H9 (cell line): ENCODE data around the gene THAP4. TPM values are rescaled to one million over a fixed set of nuclear protein-coding genes. Genes with fewer than 3 reads are reported as not detected.

Source experiments
- DNase-seq: peaks from one replicate; pipeline ENCODE4 v3.0.0-alpha.2; 2017
- H2AFZ ChIP-seq: one replicate; pipeline ENCODE4 v1.6.1; 2013; ENCODE audit warnings: mild to moderate bottlenecking, low read length, control low read depth, moderate library complexity
- H2AK5ac ChIP-seq: 2 replicates; pipeline ENCODE4 v1.6.1; 2013; ENCODE audit warnings: low read length, control low read depth, mixed read lengths; ENCODE audit not compliant: insufficient read length
- H2BK120ac ChIP-seq: one replicate; pipeline ENCODE4 v1.6.1; 2013; ENCODE audit warnings: low read depth, mild to moderate bottlenecking, low read length, control low read depth, inconsistent platforms; ENCODE audit not compliant: poor library complexity, severe bottlenecking
- H2BK12ac ChIP-seq: 2 replicates; pipeline ENCODE4 v1.6.1; 2013; ENCODE audit warnings: low read length, control low read depth, mixed read lengths, low read depth; ENCODE audit not compliant: insufficient read length
- H2BK15ac ChIP-seq: 2 replicates; pipeline ENCODE4 v1.6.1; 2013; ENCODE audit warnings: low read depth, low read length, control low read depth
- H2BK20ac ChIP-seq: one replicate; pipeline ENCODE4 v1.6.1; 2013; ENCODE audit warnings: low read depth, mild to moderate bottlenecking, low read length, control low read depth, inconsistent platforms; ENCODE audit not compliant: poor library complexity, severe bottlenecking
- H2BK5ac ChIP-seq: 2 replicates; pipeline ENCODE4 v1.6.1; 2013; ENCODE audit warnings: low read length, control low read depth, mixed read lengths; ENCODE audit not compliant: insufficient read length
- H3K14ac ChIP-seq: 2 replicates; pipeline ENCODE4 v1.6.1; 2013; ENCODE audit warnings: low read length, control low read depth; ENCODE audit not compliant: insufficient read depth
- H3K18ac ChIP-seq: 2 replicates; pipeline ENCODE4 v1.6.1; 2013; ENCODE audit warnings: low read depth, mild to moderate bottlenecking, mixed read lengths, low read length, control low read depth; ENCODE audit not compliant: insufficient read length
- H3K23ac ChIP-seq: 2 replicates; pipeline ENCODE4 v1.6.1; 2013; ENCODE audit warnings: low read length, control low read depth, mixed read lengths, low read depth; ENCODE audit not compliant: insufficient read length
- H3K23me2 ChIP-seq: 2 replicates; pipeline ENCODE4 v1.6.1; 2013; ENCODE audit warnings: low read depth, mild to moderate bottlenecking, mixed read lengths, low read length, control low read depth; ENCODE audit not compliant: insufficient read length, poor library complexity, severe bottlenecking
- H3K27ac ChIP-seq: 2 replicates; pipeline ENCODE4 v1.5.1; 2013; ENCODE audit warnings: low read length, control low read depth, mixed read lengths, low read depth; ENCODE audit not compliant: insufficient read length
- H3K27me3 ChIP-seq: 2 replicates; pipeline ENCODE4 v1.6.1; 2013; ENCODE audit warnings: low read length, control low read depth, inconsistent platforms; ENCODE audit not compliant: insufficient read depth
- H3K4ac ChIP-seq: 2 replicates; pipeline ENCODE4 v1.6.1; 2013; ENCODE audit warnings: low read depth, mild to moderate bottlenecking, control low read depth, inconsistent platforms, low read length, moderate library complexity
- H3K4me1 ChIP-seq: 2 replicates; pipeline ENCODE4 v1.6.1; 2013; ENCODE audit warnings: low read length, control low read depth, inconsistent platforms; ENCODE audit not compliant: insufficient read depth
- H3K4me2 ChIP-seq: 2 replicates; pipeline ENCODE4 v1.6.1; 2013; ENCODE audit warnings: low read length, control low read depth, mixed read lengths; ENCODE audit not compliant: insufficient read length, insufficient read depth
- H3K56ac ChIP-seq: 2 replicates; pipeline ENCODE4 v1.6.1; 2013; ENCODE audit warnings: low read depth, mild to moderate bottlenecking, mixed read lengths, low read length, control low read depth; ENCODE audit not compliant: insufficient read length
- H3K79me1 ChIP-seq: 2 replicates; pipeline ENCODE4 v1.6.1; 2013; ENCODE audit warnings: low read depth, mild to moderate bottlenecking, moderate library complexity, low read length, control low read depth, inconsistent platforms; ENCODE audit not compliant: insufficient read depth, poor library complexity, severe bottlenecking
- H3K79me2 ChIP-seq: 2 replicates; pipeline ENCODE4 v1.6.1; 2013; ENCODE audit warnings: low read length, control low read depth, inconsistent platforms; ENCODE audit not compliant: insufficient read depth
- H3K9ac ChIP-seq: 2 replicates; pipeline ENCODE4 v1.6.1; 2013; ENCODE audit warnings: low read length, control low read depth, mixed read lengths; ENCODE audit not compliant: insufficient read length; ENCODE audit errors: extremely low read depth
- H3K9me3 ChIP-seq: one replicate; pipeline ENCODE4 v1.6.1; 2013; ENCODE audit warnings: low read depth, low read length, inconsistent platforms; ENCODE audit not compliant: control insufficient read depth
- H3T11ph ChIP-seq: one replicate; pipeline ENCODE4 v1.6.1; 2013; ENCODE audit warnings: mild to moderate bottlenecking, low read length, control low read depth, inconsistent platforms
- H4K20me1 ChIP-seq: one replicate; pipeline ENCODE4 v1.6.1; 2013; ENCODE audit not compliant: control insufficient read depth, insufficient read length, insufficient read depth
- H4K5ac ChIP-seq: 2 replicates; pipeline ENCODE4 v1.6.1; 2013; ENCODE audit warnings: low read depth, mild to moderate bottlenecking, mixed read lengths, low read length, control low read depth; ENCODE audit not compliant: insufficient read length
- H4K8ac ChIP-seq: replicated peaks from 2 replicates; pipeline ENCODE4 v1.6.1; 2013; ENCODE audit warnings: low read length, control low read depth, mixed read lengths, low read depth; ENCODE audit not compliant: insufficient read length
- H4K91ac ChIP-seq: 2 replicates; pipeline ENCODE4 v1.6.1; 2013; ENCODE audit warnings: low read depth, mild to moderate bottlenecking, moderate library complexity, mixed read lengths, low read length, control low read depth; ENCODE audit not compliant: insufficient read length
- H3K27ac Mint-ChIP-seq, 3 experiments: 2 replicates in 2 of 3; 3 replicates in 1 of 3; pipeline ENCODE4 v1.8.0; 2020 to 2021; ENCODE audit warnings: mixed read lengths in 3 of 3, mild to moderate bottlenecking in 1 of 3, moderate library complexity in 1 of 3
- H3K27me3 Mint-ChIP-seq: 2 replicates; pipeline ENCODE4 v1.8.0; 2021; ENCODE audit warnings: low read depth, mild to moderate bottlenecking, moderate library complexity, mixed read lengths
- H3K36me3 Mint-ChIP-seq, 3 experiments: 2 replicates in 2 of 3; 3 replicates in 1 of 3; pipeline ENCODE4 v1.8.0; 2020 to 2021; ENCODE audit warnings: low read depth in 3 of 3, mixed read lengths in 3 of 3; ENCODE audit not compliant: insufficient read depth in 1 of 3
- H3K4me1 Mint-ChIP-seq, 2 experiments: 2 replicates each; pipeline ENCODE4 v1.8.0; 2020; ENCODE audit warnings: mixed read lengths in 2 of 2
- H3K4me3 Mint-ChIP-seq, 2 experiments: 2 replicates in 1 of 2; 3 replicates in 1 of 2; pipeline ENCODE4 v1.8.0; 2020 to 2021; ENCODE audit warnings: mild to moderate bottlenecking in 2 of 2, mixed read lengths in 2 of 2, moderate library complexity in 1 of 2
- H3K9me3 Mint-ChIP-seq, 2 experiments: 2 replicates in 1 of 2; 3 replicates in 1 of 2; pipeline ENCODE4 v1.8.0; 2020; ENCODE audit warnings: mild to moderate bottlenecking in 2 of 2, mixed read lengths in 2 of 2, moderate library complexity in 1 of 2
- WGBS: extraction: QIAGEN DNeasy Blood & Tissue Kit; methylation state at CpG from one replicate; pipeline ENCODE4 v1.1.7; 2013; ENCODE audit warnings: missing lambda C conversion rate, low lambda C conversion rate, mixed read lengths; ENCODE audit not compliant: insufficient read length; ENCODE audit errors: extremely low coverage; 5-methylcytosine and 5-hydroxymethylcytosine counted together
- total RNA-seq: library from RNA; stranded (reverse); gene quantifications from 2 replicates; pipeline ENCODE4 v1.2.1, GENCODE V29; 2021
- TF ChIP-seq, protein P1 (sequence below): fragments of 200-600 bp; sonication (generic); conservative IDR thresholded peaks from 3 replicates; pipeline ENCODE4 v1.8.0; 2021; ENCODE audit warnings: antibody characterized with exemption, mild to moderate bottlenecking

The THAP4 gene
- total RNA-seq, 1 experiment from 2014 or later = 70.6 TPM

DNA sequence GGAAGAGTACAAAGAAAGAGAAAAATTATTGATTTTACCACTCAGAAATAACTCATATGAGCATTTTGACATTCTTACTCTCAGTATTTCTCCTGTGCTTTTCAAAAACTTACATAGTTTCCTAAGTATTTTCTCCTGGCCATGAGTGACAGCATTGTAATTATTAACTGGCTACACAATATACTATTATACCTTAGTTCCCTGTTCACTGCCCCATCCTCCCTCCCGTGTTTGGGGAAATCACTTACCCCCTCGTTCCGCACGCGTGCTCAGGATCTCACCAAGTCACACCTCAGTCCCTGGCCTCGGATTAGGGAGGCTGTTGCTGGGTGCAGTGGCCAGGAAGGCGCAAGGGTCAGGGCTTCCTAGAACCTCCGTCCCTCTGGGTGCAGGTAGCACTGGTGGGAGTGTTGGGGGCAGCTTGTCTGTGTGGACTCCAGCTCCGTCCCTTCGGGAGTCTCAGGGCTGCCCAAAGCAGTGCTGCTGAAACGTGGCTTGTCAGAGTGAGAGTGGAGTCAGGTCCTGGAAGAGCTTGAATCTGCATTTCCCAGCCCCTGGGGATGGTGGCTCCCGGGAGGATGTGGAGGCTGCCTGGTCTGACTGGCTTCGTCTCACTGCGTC, 23.7 kb upstream of the THAP4 start:
- Histone ChIP-seq H3K9me3 (no peaks in the 10 kb centered on the region), H4K20me1 (no peaks in the 10 kb centered on the region), H4K5ac (no peak overlapping the region), H3K79me2 (no peaks in the 10 kb centered on the region), H3K18ac (no peak overlapping the region), H2BK12ac (no peak overlapping the region), H3K9ac (no peak overlapping the region), H3K4me1 (no peaks in the 10 kb centered on the region), H2AK5ac (no peak overlapping the region), H2BK120ac (no peak overlapping the region), H3K14ac (no peak overlapping the region), H2AFZ (no peak overlapping the region), H3K56ac (no peak overlapping the region), H3K4me2 (no peak overlapping the region), H3K23me2 (no peaks in the 10 kb centered on the region), H3K23ac (no peak overlapping the region), H3T11ph (no peak overlapping the region), H4K91ac (no peak overlapping the region), H3K27me3 (no peaks in the 10 kb centered on the region; the same call in 1 of the 2 replicates), H2BK5ac (no peak overlapping the region), H2BK20ac (no peak overlapping the region), H4K8ac (no peak overlapping the region), H3K27ac (no peak overlapping the region), H2BK15ac (no peak overlapping the region), H3K4ac (no peak overlapping the region), H3K79me1 (no peaks in the 10 kb centered on the region)
- no peak for DNase-seq
- H3K27me3 Mint-ChIP-seq = no peaks in the 10 kb centered on the region; the same call in 1 of the 2 replicates
- WGBS = no CpG with 5 or more reads among the region's 14 CpGs
- H3K27ac Mint-ChIP-seq = no peak overlapping the region; a peak in 2 of 7 replicates
- H3K4me3 Mint-ChIP-seq = no peak overlapping the region
- H3K9me3 Mint-ChIP-seq = no peaks in the 10 kb centered on the region
- TF ChIP-seq, protein P1, sequence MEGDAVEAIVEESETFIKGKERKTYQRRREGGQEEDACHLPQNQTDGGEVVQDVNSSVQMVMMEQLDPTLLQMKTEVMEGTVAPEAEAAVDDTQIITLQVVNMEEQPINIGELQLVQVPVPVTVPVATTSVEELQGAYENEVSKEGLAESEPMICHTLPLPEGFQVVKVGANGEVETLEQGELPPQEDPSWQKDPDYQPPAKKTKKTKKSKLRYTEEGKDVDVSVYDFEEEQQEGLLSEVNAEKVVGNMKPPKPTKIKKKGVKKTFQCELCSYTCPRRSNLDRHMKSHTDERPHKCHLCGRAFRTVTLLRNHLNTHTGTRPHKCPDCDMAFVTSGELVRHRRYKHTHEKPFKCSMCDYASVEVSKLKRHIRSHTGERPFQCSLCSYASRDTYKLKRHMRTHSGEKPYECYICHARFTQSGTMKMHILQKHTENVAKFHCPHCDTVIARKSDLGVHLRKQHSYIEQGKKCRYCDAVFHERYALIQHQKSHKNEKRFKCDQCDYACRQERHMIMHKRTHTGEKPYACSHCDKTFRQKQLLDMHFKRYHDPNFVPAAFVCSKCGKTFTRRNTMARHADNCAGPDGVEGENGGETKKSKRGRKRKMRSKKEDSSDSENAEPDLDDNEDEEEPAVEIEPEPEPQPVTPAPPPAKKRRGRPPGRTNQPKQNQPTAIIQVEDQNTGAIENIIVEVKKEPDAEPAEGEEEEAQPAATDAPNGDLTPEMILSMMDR = no peak
- H3K36me3 Mint-ChIP-seq = peaks cover 16 to 59% (median 57%) of the 10 kb centered on the region in 3 experiments; a peak in 6 of 7 replicates
- H3K4me1 Mint-ChIP-seq = peaks cover 2 to 5% of the 10 kb centered on the region in 2 experiments; a peak in 3 of 4 replicates
